GM10248 (cell line): ENCODE measurements around the gene RGS11.

Experiments
- CTCF ChIA-PET: fragments of 300-600 bp; sonication (Branson Sonifier 250); formaldehyde crosslinking; extraction: SDS; loops from one replicate; lab custom pipeline; 2021; ENCODE audit warnings: antibody characterized with exemption; lab: Yijun Ruan, JAX
- POLR2A ChIA-PET: fragments of 350-650 bp; sonication (Branson Sonifier 250); formaldehyde crosslinking; extraction: SDS; loops from one replicate; lab custom pipeline; 2020; ENCODE audit warnings: antibody characterized with exemption; lab: Yijun Ruan, JAX
- DNase-seq: peaks from one replicate; pipeline ENCODE4 v3.0.0; 2012; ENCODE audit errors: extremely low spot score
- TF ChIP-seq, protein P1 (sequence below): IDR thresholded peaks from 2 replicates; pipeline ENCODE4 v1.5.1; 2012; ENCODE audit warnings: mild to moderate bottlenecking, low read depth; ENCODE audit errors: extremely low read depth, missing control alignments, control extremely low read depth

RGS11 gene

DNA sequence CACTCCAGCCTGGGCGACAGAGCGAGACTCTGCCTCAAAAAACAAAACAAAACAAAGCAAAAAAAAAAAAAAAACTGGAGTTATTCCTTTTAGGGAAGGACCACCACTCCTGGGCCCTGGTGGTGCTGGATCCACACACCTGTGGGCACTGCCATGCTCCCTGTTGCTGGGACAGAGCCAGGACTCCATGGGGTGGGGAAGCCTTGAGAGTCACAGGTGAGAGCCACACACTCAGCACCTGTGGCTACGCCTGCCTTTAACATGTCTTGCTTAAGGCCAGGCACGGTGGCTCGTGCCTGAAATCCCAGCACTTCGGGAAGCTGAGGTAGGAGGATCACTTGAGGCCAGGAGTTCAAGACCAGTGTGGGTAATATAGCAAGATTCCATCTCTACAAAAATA, 25.5 kb upstream of the RGS11 start:
- POLR2A ChIA-PET: no interaction called here
- CTCF ChIA-PET: no interaction called here
- DNase-seq: no peak
- TF ChIP-seq, protein P1, sequence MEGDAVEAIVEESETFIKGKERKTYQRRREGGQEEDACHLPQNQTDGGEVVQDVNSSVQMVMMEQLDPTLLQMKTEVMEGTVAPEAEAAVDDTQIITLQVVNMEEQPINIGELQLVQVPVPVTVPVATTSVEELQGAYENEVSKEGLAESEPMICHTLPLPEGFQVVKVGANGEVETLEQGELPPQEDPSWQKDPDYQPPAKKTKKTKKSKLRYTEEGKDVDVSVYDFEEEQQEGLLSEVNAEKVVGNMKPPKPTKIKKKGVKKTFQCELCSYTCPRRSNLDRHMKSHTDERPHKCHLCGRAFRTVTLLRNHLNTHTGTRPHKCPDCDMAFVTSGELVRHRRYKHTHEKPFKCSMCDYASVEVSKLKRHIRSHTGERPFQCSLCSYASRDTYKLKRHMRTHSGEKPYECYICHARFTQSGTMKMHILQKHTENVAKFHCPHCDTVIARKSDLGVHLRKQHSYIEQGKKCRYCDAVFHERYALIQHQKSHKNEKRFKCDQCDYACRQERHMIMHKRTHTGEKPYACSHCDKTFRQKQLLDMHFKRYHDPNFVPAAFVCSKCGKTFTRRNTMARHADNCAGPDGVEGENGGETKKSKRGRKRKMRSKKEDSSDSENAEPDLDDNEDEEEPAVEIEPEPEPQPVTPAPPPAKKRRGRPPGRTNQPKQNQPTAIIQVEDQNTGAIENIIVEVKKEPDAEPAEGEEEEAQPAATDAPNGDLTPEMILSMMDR: no peak

DNA sequence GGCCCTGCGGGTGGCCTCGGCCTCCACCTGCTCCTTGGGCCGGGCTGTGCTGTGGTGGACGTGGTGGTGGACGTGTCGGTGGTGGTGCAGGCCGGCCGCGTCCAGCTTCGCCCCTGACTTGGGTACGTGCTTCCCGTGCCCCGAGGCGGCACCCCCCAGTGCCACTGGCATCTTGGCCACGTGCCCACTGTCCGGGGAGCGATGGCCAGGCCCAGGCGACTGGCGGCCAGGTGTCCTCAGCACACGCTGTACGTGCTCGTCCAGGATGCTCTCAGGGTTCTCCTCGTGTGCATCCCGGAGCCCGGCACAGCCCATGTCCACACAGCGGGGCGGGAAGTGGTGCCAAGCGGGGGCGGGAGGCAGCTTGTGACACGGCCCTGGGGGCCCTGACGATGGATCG, 22.1 kb upstream of the RGS11 start:
- CTCF ChIA-PET: no interaction called here
- DNase-seq: no peak
- POLR2A ChIA-PET: no interaction called here
- TF ChIP-seq, protein P1: no peak

DNA sequence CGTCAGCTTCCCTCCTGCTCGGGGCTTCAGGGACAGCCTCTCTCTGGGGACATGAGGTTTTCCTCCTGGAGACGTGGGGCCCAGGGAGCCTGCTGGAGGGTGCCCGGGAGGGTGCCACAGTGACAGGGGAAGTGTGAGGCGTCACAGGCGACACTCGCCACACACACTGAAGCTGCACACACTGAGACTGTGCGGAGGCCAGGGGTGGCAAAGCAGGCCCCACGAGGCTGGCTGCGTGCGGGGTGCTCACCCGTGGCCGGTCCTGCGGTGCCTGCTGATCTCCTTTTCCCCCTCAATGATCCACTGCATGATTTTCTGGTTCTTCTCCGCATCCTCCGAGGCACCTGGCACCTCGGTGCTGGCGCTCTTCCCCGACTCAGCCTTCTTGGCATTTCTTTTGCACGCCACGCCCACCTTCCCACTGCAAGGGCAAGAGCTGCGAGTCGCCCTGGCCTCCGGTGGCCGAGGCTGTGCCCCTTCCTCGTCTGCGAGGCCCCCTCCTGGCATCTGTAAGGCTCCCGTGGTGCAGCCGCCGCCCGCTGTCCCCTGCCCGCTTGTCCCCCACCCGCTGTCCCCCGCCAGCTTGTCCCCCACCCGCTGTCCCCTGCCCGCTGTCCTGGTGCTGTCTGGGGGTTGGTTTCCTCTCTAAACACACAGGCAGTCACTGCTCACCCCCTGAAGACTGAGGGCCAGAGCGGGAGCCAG, 21.2 kb upstream of the RGS11 start:
- DNase-seq: no peak
- POLR2A ChIA-PET: no interaction called here
- TF ChIP-seq, protein P1: no peak
- CTCF ChIA-PET: interaction anchor here (1.4 kb wide), 1 partner anchor 57 kb away, joined by 4 read pairs; no protein-coding TSS in a partner anchor

DNA sequence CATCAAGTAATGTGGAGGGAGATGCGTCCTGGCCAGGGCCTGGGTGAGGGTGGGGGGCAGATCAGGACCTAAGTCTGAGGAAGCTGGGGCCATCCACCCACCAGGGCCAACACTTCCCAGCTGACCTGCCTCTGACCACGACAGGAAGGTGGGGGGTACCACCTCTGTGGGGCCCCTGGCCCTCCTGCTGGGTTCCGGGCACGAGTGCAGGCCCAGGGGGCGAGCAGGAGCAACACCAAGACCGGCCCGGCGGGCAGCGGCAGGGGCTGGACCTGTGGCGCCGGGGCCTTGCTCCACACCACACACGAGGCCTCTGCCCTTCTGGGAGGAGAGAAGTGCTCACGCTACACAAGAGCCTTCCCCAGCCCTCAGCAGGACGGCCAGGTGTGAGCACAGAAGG, 20.5 kb upstream of the RGS11 start:
- ChIA-PET CTCF (interaction anchor here (1.4 kb wide), 1 partner anchor 57 kb away, joined by 4 read pairs; no protein-coding TSS in a partner anchor), POLR2A (no interaction called here)
- DNase-seq: no peak

DNA sequence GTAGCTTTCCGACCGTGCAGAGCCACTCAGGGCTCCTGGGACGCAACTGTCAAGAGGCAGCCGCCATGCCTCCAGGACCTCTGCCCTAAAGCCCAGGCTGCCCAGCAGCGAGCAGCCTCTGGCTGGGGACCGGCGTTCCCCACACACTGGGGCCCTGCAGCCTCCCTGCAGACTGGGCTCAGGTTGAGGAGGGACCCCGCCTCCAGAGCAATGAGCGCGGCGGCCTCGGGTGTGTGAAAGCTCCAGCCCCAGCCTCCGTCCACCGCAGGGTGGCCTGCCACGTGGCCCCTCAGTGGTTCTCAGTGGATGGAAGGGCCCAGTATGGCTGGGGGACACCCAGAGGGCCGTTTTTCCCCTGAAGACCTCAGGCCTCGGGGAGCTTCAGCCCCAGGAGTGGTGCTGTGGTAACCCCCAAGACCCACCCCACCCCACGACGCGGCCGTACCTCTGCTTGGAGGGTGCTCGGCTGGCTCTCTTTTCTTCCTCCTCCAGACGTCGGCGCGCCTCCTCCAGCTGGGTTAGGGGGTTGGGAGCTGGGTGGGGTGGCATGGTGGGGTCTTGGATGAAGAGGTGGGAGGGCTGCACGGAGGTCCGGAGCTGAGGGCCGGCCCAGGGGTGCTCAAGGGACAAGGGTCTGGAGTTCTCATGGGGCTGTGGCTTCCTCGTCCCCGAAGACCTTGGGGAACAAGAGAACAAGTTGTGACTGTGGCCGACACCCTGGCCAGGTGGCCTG, 17.5 kb upstream of the RGS11 start:
- CTCF ChIA-PET: no interaction called here
- POLR2A ChIA-PET: interaction anchor here (0.5 kb wide), 1 partner anchor 77 kb away, joined by 5 read pairs; no protein-coding TSS in a partner anchor
- TF ChIP-seq, protein P1: no peak
- DNase-seq: no peak

More for the DNA sequence above, 20.5 kb upstream of the RGS11 start:
- TF ChIP-seq, protein P1: no peak

DNA sequence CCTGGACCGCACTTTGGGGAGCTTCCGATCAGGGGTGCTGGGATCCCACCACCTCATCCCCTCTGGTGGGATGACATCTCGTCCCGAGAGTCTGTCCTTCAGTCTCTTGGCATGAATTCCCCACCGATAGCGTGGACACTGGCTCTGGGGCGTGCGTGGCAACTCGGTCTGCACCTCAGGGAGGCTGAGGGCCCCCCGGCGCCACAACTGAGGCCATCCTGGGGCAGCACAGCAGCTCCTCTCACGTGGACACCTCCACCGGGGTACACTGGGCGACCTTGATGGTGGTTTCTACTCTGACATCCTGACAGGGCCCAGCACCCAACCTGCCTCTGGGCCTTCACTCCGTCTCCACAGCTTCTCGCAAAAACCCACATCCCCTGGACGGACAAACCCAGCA, 15.8 kb upstream of the RGS11 start:
- TF ChIP-seq, protein P1: no peak
- ChIA-PET CTCF (no interaction called here), POLR2A (no interaction called here)
- no peak for DNase-seq
